ENCODE measurements around the gene BLMH. TPM values are rescaled to one million over a fixed set of nuclear protein-coding genes. Genes with fewer than 3 reads are reported as not detected.

Gene BLMH
- total and polyA plus RNA-seq, 4 experiments from 2014 or later, result 19.4 to 57.6 (median 45.4) TPM

DNA sequence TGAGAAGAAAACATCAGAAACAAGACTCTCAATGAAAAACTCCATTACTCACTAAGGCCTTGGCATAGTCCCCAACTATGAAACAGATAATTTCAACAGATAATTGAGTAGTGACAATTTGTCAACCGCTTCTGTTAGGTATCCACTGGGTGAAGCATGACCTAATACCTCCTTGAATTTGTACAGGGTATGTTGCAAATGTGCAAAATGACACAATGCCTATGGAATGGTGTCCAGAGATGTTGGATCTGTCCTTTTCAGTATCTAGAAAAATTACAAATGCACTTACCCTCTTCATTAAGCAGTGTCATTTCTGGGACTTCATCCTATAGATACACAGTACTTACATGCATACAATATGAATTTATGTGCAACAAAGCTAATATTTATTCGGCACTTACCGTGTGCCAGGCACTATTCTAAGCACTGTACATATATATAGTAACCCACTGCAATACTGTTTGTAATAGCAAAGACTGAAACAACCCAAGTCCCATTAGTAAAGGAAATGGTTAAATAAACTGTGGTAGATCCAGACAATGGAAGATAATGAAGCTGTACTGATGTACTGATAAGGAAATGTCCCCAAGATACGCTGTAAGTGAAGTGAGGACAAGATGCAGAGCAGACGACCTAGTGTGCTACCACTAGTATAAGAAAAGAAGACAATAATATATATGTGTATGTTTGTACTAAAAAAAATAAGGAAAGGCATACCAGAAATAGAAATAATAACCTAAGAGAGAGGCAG, 34.8 kb downstream of the BLMH start:
- Histone ChIP-seq H3K4me3 (ENCODE audit: low read length in 2 of 2) (no peak overlapping the region), H3K9me3 (ENCODE audit: control insufficient read depth in 1 of 2, low read length in 2 of 2) (no peaks in the 10 kb centered on the region), H3K27me3 (ENCODE audit: insufficient read depth, low read length) (no peaks in the 10 kb centered on the region), H3K36me3 (ENCODE audit: insufficient read depth, low read length) (peaks cover 39% of the 10 kb centered on the region), H3K27ac (ENCODE audit: low read depth, low read length) (no peak overlapping the region), H3K4me1 (ENCODE audit: insufficient read depth, low read length) (no peaks in the 10 kb centered on the region)
- peaks cover 3 to 10% (median 6%) of the 10 kb centered on the region in 4 donors for H3K4me1 Mint-ChIP-seq
- H3K27me3 Mint-ChIP-seq, result no peaks in the 10 kb centered on the region
- ChIA-PET CTCF (ENCODE audit: partially characterized antibody) (interaction anchor here (1.0 to 1.4 kb wide), 3 partner anchors 78 to 132 kb away, joined by 4 to 5 read pairs (median 4); no protein-coding TSS in a partner anchor), POLR2A (ENCODE audit: partially characterized antibody) (no interaction called here)
- no peak overlapping the region for H3K4me3 Mint-ChIP-seq
- peaks cover 51 to 64% of the 10 kb centered on the region in 2 donors for H3K36me3 Mint-ChIP-seq
- peak overlapping the region in 2 of 7 donors; percentile 4 to 54 for H3K27ac Mint-ChIP-seq
- intact Hi-C loops (cut with micrococcal nuclease), result no loop called here
- DNase-seq, result no peak
- H3K9me3 Mint-ChIP-seq, result no peaks in the 10 kb centered on the region

DNA sequence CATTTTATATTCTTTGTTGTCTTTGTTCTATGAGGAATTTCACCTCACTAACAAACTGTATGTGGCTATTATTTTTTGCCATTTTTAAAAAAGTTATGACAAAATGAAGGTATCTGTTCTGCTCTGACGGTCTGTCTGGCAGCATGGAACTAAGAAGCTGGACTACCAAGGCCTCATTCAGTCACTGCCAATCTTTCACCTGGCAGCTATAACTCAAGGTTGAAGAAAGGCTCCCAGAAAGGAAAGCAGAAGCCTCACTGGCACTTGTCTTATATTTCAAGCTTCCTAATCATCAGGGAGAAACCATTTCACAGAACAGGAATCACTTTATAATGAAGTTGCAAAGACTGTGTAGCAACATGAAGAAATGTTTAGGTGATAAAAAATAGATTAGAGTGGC, 37.6 kb downstream of the BLMH start:
- Mint-ChIP-seq H3K36me3 (peaks cover 50 to 67% of the 10 kb centered on the region in 2 donors), H3K4me1 (peaks cover under 1 to 4% (median 2%) of the 10 kb centered on the region in 4 donors), H3K27ac (peak overlapping the region in 1 of 7 donors; percentile 64), H3K27me3 (no peaks in the 10 kb centered on the region), H3K4me3 (no peak overlapping the region), H3K9me3 (no peaks in the 10 kb centered on the region)
- H3K4me3 ChIP-seq (ENCODE audit: low read length in 2 of 2), result no peak overlapping the region
- H3K27me3 ChIP-seq (ENCODE audit: insufficient read depth, low read length), result no peaks in the 10 kb centered on the region
- CTCF ChIA-PET (ENCODE audit: partially characterized antibody), result interaction anchor here (2.1 kb wide), 1 partner anchor 82 kb away, joined by 7 read pairs; no protein-coding TSS in a partner anchor
- H3K36me3 ChIP-seq (ENCODE audit: insufficient read depth, low read length), result peaks cover 35% of the 10 kb centered on the region
- H3K4me1 ChIP-seq (ENCODE audit: insufficient read depth, low read length), result no peaks in the 10 kb centered on the region
- H3K9me3 ChIP-seq (ENCODE audit: control insufficient read depth in 1 of 2, low read length in 2 of 2), result no peaks in the 10 kb centered on the region
- intact Hi-C loops (cut with micrococcal nuclease), result no loop called here
- POLR2A ChIA-PET (ENCODE audit: partially characterized antibody), result no interaction called here
- H3K27ac ChIP-seq (ENCODE audit: low read depth, low read length), result no peak overlapping the region
- DNase-seq, result no peak

DNA sequence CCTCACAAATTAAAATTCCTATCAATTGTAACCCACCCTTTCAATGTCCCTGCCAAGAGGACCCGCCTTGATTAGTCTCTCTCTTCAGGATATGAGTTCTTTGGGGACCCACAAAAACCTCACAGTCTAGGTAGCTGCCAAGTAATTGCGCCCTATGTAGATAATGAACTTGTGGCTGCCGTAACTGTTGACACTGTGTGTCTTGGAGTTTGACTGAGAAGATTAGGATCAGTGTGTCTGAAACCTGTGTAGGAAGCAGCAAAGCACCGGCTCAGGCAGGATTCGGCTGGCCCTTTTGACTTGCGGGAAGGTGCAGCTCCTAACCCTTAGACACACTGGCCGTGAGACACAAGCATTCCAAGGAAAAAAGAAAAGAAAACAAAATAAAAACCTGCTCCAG, 38.4 kb downstream of the BLMH start:
- Histone ChIP-seq H3K36me3 (ENCODE audit: insufficient read depth, low read length) (peaks cover 36% of the 10 kb centered on the region), H3K4me1 (ENCODE audit: insufficient read depth, low read length) (no peaks in the 10 kb centered on the region), H3K9me3 (ENCODE audit: control insufficient read depth in 1 of 2, low read length in 2 of 2) (no peaks in the 10 kb centered on the region), H3K4me3 (ENCODE audit: low read length in 2 of 2) (no peak overlapping the region), H3K27me3 (ENCODE audit: insufficient read depth, low read length) (no peaks in the 10 kb centered on the region), H3K27ac (ENCODE audit: low read depth, low read length) (no peak overlapping the region)
- intact Hi-C loops (cut with micrococcal nuclease), result no loop called here
- Mint-ChIP-seq H3K27ac (peak overlapping the region in 3 of 7 donors; percentile 5 to 36 (median 30)), H3K9me3 (no peaks in the 10 kb centered on the region), H3K36me3 (peaks cover 52 to 68% of the 10 kb centered on the region in 2 donors), H3K27me3 (no peaks in the 10 kb centered on the region), H3K4me3 (no peak overlapping the region), H3K4me1 (peaks cover 0 to 1% (median 0%) of the 10 kb centered on the region in 4 donors)
- ChIA-PET CTCF (ENCODE audit: partially characterized antibody) (interaction anchor here (2.1 kb wide), 1 partner anchor 83 kb away, joined by 7 read pairs; no protein-coding TSS in a partner anchor), POLR2A (ENCODE audit: partially characterized antibody) (interaction anchor here (1.2 kb wide), 1 partner anchor 9 kb away, joined by 3 read pairs; no protein-coding TSS in a partner anchor)
- DNase-seq, result no peak

DNA sequence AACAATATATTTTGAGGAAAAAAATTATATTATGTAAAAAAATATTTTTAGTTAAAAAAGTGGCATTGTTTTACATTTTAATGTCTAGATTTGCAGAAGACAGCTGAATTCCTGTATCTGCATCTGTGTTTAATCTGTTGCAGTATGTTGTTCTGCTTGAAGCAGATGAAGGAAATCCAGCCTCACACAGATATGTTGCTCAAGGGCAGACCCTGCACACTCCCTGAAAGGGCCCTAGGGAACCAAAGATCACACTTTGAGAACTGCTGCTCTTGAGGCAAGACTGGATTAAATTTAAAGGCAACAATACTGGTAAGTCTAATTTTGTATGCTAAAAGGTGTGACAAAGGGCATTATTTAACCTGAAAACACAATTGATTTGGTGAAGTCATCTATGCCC, 39.8 kb downstream of the BLMH start:
- peaks cover 0 to 1% (median 0%) of the 10 kb centered on the region in 4 donors for H3K4me1 Mint-ChIP-seq
- POLR2A ChIA-PET (ENCODE audit: partially characterized antibody), result no interaction called here
- H3K4me3 ChIP-seq (ENCODE audit: low read length in 2 of 2), result no peak overlapping the region
- no peak overlapping the region for H3K27ac Mint-ChIP-seq
- no peaks in the 10 kb centered on the region for H3K4me1 ChIP-seq (ENCODE audit: insufficient read depth, low read length)
- H3K9me3 ChIP-seq (ENCODE audit: control insufficient read depth in 1 of 2, low read length in 2 of 2), result no peaks in the 10 kb centered on the region
- intact Hi-C loops (cut with micrococcal nuclease), result no loop called here
- CTCF ChIA-PET (ENCODE audit: partially characterized antibody), result no interaction called here
- peaks cover 55 to 71% of the 10 kb centered on the region in 2 donors for H3K36me3 Mint-ChIP-seq
- H3K27ac ChIP-seq (ENCODE audit: low read depth, low read length), result no peak overlapping the region
- DNase-seq, result no peak
- peaks cover 33% of the 10 kb centered on the region for H3K36me3 ChIP-seq (ENCODE audit: insufficient read depth, low read length)
- no peaks in the 10 kb centered on the region for H3K27me3 ChIP-seq (ENCODE audit: insufficient read depth, low read length)
- no peak overlapping the region for H3K4me3 Mint-ChIP-seq
- no peaks in the 10 kb centered on the region for H3K9me3 Mint-ChIP-seq
- no peaks in the 10 kb centered on the region for H3K27me3 Mint-ChIP-seq

DNA sequence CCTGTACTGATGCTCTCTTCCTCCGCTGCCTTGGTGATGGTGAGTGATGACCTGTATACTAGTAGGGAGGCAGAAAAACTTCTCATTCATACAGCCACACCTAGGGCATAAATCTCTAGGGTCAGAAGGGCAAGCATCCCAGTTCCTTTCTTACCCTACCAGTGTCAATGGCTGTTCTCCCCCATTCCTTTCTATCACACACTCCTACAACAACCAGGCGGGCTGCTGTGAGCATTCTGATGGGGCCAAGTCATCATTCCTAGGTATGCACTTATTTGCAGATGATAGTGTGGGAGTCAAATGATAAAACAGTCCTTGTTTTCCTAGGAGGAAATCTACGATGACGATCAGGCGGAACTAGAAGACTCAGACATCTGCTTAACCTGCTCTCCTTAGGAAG, 42.3 kb downstream of the BLMH start:
- peaks cover 0 to 1% (median 0%) of the 10 kb centered on the region in 4 donors for H3K4me1 Mint-ChIP-seq
- no peak overlapping the region for H3K4me3 Mint-ChIP-seq
- peaks cover 59 to 64% of the 10 kb centered on the region in 2 donors for H3K36me3 Mint-ChIP-seq
- intact Hi-C loops (cut with micrococcal nuclease), result no loop called here
- H3K36me3 ChIP-seq (ENCODE audit: insufficient read depth, low read length), result peaks cover 30% of the 10 kb centered on the region
- no peak overlapping the region for H3K4me3 ChIP-seq (ENCODE audit: low read length in 2 of 2)
- H3K27ac ChIP-seq (ENCODE audit: low read depth, low read length), result no peak overlapping the region
- no peaks in the 10 kb centered on the region for H3K9me3 ChIP-seq (ENCODE audit: control insufficient read depth in 1 of 2, low read length in 2 of 2)
- CTCF ChIA-PET (ENCODE audit: partially characterized antibody), result no interaction called here
- no peaks in the 10 kb centered on the region for H3K4me1 ChIP-seq (ENCODE audit: insufficient read depth, low read length)
- no peak for DNase-seq
- POLR2A ChIA-PET (ENCODE audit: partially characterized antibody), result no interaction called here
- no peak overlapping the region for H3K27ac Mint-ChIP-seq
- H3K27me3 Mint-ChIP-seq, result no peaks in the 10 kb centered on the region
- no peaks in the 10 kb centered on the region for H3K27me3 ChIP-seq (ENCODE audit: insufficient read depth, low read length)
- no peaks in the 10 kb centered on the region for H3K9me3 Mint-ChIP-seq

DNA sequence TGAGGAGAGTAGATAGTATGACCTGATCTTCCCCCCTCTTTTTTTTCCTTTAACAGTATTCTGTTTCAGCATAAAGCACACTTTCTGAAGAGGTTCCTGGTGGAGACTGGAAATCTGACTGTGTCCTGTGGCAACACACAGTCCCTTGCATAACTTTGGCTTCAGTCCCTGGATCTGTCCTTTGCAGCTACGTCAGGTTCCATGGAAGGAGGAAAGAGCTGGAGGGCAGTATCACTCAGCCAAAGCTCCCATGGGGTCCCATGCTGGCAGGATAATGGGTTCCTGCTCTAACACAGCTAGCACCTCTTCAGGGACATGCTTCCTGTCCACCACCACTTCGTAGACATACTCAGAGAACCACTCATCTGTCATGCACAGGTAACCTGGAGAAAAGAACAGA, 43.0 kb downstream of the BLMH start:
- ChIA-PET POLR2A (ENCODE audit: partially characterized antibody) (no interaction called here), CTCF (ENCODE audit: partially characterized antibody) (interaction anchor here (1.0 kb wide), 1 partner anchor 154 kb away, joined by 3 read pairs; no protein-coding TSS in a partner anchor)
- Mint-ChIP-seq H3K36me3 (peaks cover 59% of the 10 kb centered on the region in 2 donors), H3K27me3 (no peaks in the 10 kb centered on the region), H3K4me3 (no peak overlapping the region), H3K4me1 (peaks cover 0 to 1% (median 0%) of the 10 kb centered on the region in 4 donors), H3K9me3 (no peaks in the 10 kb centered on the region), H3K27ac (no peak overlapping the region)
- Histone ChIP-seq H3K9me3 (ENCODE audit: control insufficient read depth in 1 of 2, low read length in 2 of 2) (no peaks in the 10 kb centered on the region), H3K4me3 (ENCODE audit: low read length in 2 of 2) (no peak overlapping the region), H3K36me3 (ENCODE audit: insufficient read depth, low read length) (peaks cover 30% of the 10 kb centered on the region), H3K27me3 (ENCODE audit: insufficient read depth, low read length) (no peaks in the 10 kb centered on the region), H3K27ac (ENCODE audit: low read depth, low read length) (no peak overlapping the region), H3K4me1 (ENCODE audit: insufficient read depth, low read length) (no peaks in the 10 kb centered on the region)
- intact Hi-C loops (cut with micrococcal nuclease), result no loop called here
- no peak for DNase-seq

DNA sequence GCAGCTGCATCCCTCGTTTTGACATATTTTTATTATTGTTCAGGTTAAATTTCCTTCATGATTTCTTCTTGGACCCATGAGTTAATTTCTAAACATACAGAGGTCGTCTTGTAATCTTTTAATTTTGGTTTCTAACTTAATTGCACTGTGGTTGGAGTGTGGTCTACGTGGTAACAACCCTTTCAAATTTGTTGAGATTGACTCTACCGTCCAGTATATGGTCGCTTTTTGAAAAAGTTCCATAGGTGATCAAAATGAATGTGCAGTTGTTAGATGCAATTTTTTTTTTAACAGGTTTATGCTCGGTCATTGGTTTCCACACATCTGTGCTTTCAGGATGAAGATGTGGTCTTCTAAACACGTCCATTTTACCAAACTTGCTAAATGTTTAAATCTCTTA, 45.3 kb downstream of the BLMH start:
- intact Hi-C loops (cut with micrococcal nuclease), result no loop called here
- Mint-ChIP-seq H3K36me3 (peaks cover 46 to 50% of the 10 kb centered on the region in 2 donors), H3K27ac (no peak overlapping the region), H3K9me3 (no peaks in the 10 kb centered on the region), H3K27me3 (peaks cover 0 to 2% of the 10 kb centered on the region in 2 donors), H3K4me3 (no peak overlapping the region), H3K4me1 (peaks cover 0 to 1% (median 0%) of the 10 kb centered on the region in 4 donors)
- no peaks in the 10 kb centered on the region for H3K4me1 ChIP-seq (ENCODE audit: insufficient read depth, low read length)
- POLR2A ChIA-PET (ENCODE audit: partially characterized antibody), result no interaction called here
- no peaks in the 10 kb centered on the region for H3K9me3 ChIP-seq (ENCODE audit: control insufficient read depth in 1 of 2, low read length in 2 of 2)
- peaks cover 21% of the 10 kb centered on the region for H3K36me3 ChIP-seq (ENCODE audit: insufficient read depth, low read length)
- no peak for DNase-seq
- CTCF ChIA-PET (ENCODE audit: partially characterized antibody), result interaction anchor here (0.5 kb wide), 1 partner anchor 50 kb away, joined by 3 read pairs; no protein-coding TSS in a partner anchor
- no peak overlapping the region for H3K4me3 ChIP-seq (ENCODE audit: low read length in 2 of 2)
- H3K27ac ChIP-seq (ENCODE audit: low read depth, low read length), result no peak overlapping the region
- H3K27me3 ChIP-seq (ENCODE audit: insufficient read depth, low read length), result no peaks in the 10 kb centered on the region

Measured in CD4-positive, alpha-beta memory T cell (primary cell).